ENCODE measurements around the gene PGAP1.

The PGAP1 gene

DNA sequence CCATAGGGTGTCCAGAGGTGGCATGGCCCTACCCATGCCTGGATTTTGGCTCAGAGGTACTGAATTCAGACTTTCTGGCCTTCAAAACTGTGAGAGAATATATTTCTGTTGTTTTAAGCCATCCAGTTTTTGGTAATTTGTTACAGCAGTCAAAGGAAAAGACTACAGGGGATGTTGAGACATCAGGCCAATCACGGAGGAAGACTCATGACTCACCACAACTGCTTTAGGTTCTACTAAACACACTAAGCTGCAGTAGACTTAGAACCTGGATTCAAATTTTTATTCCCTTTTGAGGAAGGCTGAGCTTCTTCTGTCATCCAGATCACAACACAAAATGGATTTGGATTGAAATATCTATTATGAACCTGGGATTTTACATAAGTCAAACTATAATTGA, 105.3 kb downstream of the PGAP1 start:
- Histone ChIP-seq H3K27ac (no peak overlapping the region), H2AFZ (ENCODE audit: low read depth) (no peak overlapping the region), H3K9ac (no peak overlapping the region), H3K4me3 (IDR thresholded peaks at IDR 0.05; ENCODE audit: insufficient read depth, low read depth, low read length) (no peak overlapping the region), H4K20me1 (ENCODE audit: insufficient read depth) (no peaks in the 10 kb centered on the region), H3K27me3 (ENCODE audit: insufficient read depth, low read depth) (no peaks in the 10 kb centered on the region), H3K4me1 (ENCODE audit: low read depth, poor library complexity, severe bottlenecking) (no peaks in the 10 kb centered on the region), H3K36me3 (ENCODE audit: insufficient read depth) (no peaks in the 10 kb centered on the region), H3K4me2 (no peak overlapping the region), H3K79me2 (ENCODE audit: insufficient read depth, low read depth) (no peaks in the 10 kb centered on the region)
- TF ChIP-seq, protein P1, sequence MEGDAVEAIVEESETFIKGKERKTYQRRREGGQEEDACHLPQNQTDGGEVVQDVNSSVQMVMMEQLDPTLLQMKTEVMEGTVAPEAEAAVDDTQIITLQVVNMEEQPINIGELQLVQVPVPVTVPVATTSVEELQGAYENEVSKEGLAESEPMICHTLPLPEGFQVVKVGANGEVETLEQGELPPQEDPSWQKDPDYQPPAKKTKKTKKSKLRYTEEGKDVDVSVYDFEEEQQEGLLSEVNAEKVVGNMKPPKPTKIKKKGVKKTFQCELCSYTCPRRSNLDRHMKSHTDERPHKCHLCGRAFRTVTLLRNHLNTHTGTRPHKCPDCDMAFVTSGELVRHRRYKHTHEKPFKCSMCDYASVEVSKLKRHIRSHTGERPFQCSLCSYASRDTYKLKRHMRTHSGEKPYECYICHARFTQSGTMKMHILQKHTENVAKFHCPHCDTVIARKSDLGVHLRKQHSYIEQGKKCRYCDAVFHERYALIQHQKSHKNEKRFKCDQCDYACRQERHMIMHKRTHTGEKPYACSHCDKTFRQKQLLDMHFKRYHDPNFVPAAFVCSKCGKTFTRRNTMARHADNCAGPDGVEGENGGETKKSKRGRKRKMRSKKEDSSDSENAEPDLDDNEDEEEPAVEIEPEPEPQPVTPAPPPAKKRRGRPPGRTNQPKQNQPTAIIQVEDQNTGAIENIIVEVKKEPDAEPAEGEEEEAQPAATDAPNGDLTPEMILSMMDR (conservative IDR thresholded peaks at IDR 0.05; ENCODE audit: low read depth, low read length), result no peak

DNA sequence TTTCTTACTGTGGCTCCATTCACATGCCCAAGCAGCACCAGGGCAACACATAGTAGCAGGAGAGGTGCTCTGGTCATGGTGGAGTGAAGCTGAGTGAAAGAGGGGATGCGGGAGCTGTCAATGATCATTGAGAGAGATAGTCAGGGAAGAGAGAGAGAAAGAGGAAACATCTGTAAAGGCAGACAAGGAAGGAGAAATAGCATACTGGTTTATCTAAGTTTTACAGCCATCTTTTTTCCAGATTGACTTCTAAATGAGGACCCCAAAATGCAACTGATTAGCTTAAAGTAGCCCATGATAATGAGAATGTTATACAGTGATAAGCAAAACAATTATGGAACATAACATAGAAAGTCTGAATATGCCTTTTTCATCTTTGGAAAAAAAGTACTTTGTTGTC, 117.2 kb downstream of the PGAP1 start, which contains the start of gene C2orf66:
C2orf66 (minus strand) TSS at position 96 of the 400 bp plus-strand sequence; CDS start at position 77, 19 bp downstream.
- Histone ChIP-seq H3K9ac (no peak within 1 kb of the TSS), H3K4me1 (ENCODE audit: low read depth, poor library complexity, severe bottlenecking) (no peaks in the 10 kb centered on the region), H3K27ac (no peak within 1 kb of the TSS), H3K4me2 (no peak within 1 kb of the TSS), H3K36me3 (ENCODE audit: insufficient read depth) (no peaks in the 10 kb centered on the region), H3K27me3 (ENCODE audit: insufficient read depth, low read depth) (no peaks in the 10 kb centered on the region), H3K79me2 (ENCODE audit: insufficient read depth, low read depth) (no peaks in the 10 kb centered on the region), H4K20me1 (ENCODE audit: insufficient read depth) (no peaks in the 10 kb centered on the region), H2AFZ (ENCODE audit: low read depth) (no peak within 1 kb of the TSS), H3K4me3 (IDR thresholded peaks at IDR 0.05; ENCODE audit: insufficient read depth, low read depth, low read length) (no peak within 1 kb of the TSS)
- TF ChIP-seq, protein P1 (conservative IDR thresholded peaks at IDR 0.05; ENCODE audit: low read depth, low read length), result no peak

DNA sequence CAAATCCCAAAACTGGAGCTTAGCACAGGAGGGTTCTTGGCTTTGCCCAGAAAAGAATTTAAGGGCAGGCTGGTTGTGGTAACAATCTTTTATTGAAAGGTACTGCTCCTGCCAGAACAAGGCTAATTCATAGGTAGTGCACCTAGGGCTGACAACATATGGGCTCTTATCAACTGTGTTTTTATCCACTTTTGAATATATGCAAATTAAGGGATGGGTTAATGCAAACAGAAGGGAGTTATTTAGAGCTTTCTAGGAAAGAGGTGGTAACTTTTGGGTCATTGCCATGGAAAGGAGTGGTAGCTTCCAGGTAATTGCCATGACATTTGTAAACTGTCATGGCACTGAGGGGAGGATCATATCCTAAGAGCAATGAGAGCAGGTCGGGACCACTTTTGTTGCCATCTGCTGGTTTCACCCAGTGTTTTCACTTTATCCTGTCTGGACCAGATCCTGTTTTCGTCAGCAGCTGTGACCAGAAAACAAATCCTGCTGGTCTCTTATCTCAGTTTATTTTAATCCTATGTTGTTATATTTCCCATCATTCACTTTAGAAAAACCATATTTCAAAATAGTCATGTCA, 118.3 kb downstream of the PGAP1 start:
- TF ChIP-seq, protein P1 (conservative IDR thresholded peaks at IDR 0.05; ENCODE audit: low read depth, low read length), result no peak
- H3K79me2 ChIP-seq (ENCODE audit: insufficient read depth, low read depth), result no peaks in the 10 kb centered on the region
- H3K4me1 ChIP-seq (ENCODE audit: low read depth, poor library complexity, severe bottlenecking), result no peaks in the 10 kb centered on the region
- no peak overlapping the region for H2AFZ ChIP-seq (ENCODE audit: low read depth)
- no peaks in the 10 kb centered on the region for H3K27me3 ChIP-seq (ENCODE audit: insufficient read depth, low read depth)
- no peak overlapping the region for H3K27ac ChIP-seq
- H3K4me2 ChIP-seq, result no peak overlapping the region
- H3K36me3 ChIP-seq (ENCODE audit: insufficient read depth), result no peaks in the 10 kb centered on the region
- no peak overlapping the region for H3K9ac ChIP-seq
- H4K20me1 ChIP-seq (ENCODE audit: insufficient read depth), result no peaks in the 10 kb centered on the region
- no peak overlapping the region for H3K4me3 ChIP-seq (IDR thresholded peaks at IDR 0.05; ENCODE audit: insufficient read depth, low read depth, low read length)

DNA sequence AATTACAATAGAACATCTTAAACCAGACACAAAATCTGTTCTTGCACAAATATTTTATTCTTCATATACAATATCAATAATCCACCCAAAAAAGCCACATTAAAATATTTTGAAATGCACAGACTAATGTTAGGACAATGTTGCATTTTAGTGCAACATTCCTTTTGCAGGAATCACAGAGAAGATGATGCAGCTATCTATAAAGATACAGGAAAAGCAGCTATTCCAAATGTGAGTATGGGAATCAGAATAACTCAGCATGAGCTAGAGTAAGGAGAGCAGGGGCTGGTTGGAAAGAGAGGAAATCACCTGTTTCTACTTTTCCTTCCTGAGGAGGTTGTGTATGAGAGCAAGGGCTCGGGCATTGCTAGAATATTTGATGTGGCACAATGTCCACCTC, 122.1 kb downstream of the PGAP1 start:
- Histone ChIP-seq H3K27me3 (ENCODE audit: insufficient read depth, low read depth) (no peaks in the 10 kb centered on the region), H3K4me2 (no peak overlapping the region), H3K79me2 (ENCODE audit: insufficient read depth, low read depth) (no peaks in the 10 kb centered on the region), H4K20me1 (ENCODE audit: insufficient read depth) (no peaks in the 10 kb centered on the region), H3K9ac (no peak overlapping the region), H2AFZ (ENCODE audit: low read depth) (no peak overlapping the region), H3K4me3 (IDR thresholded peaks at IDR 0.05; ENCODE audit: insufficient read depth, low read depth, low read length) (no peak overlapping the region), H3K27ac (no peak overlapping the region), H3K36me3 (ENCODE audit: insufficient read depth) (no peaks in the 10 kb centered on the region), H3K4me1 (ENCODE audit: low read depth, poor library complexity, severe bottlenecking) (peaks cover 5% of the 10 kb centered on the region)
- TF ChIP-seq, protein P1 (conservative IDR thresholded peaks at IDR 0.05; ENCODE audit: low read depth, low read length), result no peak

All from KMS-11 (cell line).